NB4 (cell line): ENCODE results near the gene ASB14.

Experiments used
- DNase-seq: peaks from one replicate; pipeline ENCODE4 v3.0.0; 2010; ENCODE audit warnings: low read depth
- H3K4me3 ChIP-seq: one replicate; pipeline ENCODE4 v1.5.1; 2011; ENCODE audit warnings: mild to moderate bottlenecking, low read depth, low read length, moderate library complexity
- MAX ChIP-seq: IDR thresholded peaks from 2 replicates; pipeline ENCODE4 v1.6.1; 2011; ENCODE audit warnings: low read depth, low read length
- MYC ChIP-seq: IDR thresholded peaks from 2 replicates; pipeline ENCODE4 v1.6.1; 2011; ENCODE audit warnings: low read depth, low read length
- POLR2A ChIP-seq: IDR thresholded peaks from 2 replicates; pipeline ENCODE4 v1.6.1; 2011; ENCODE audit warnings: mild to moderate bottlenecking; ENCODE audit not compliant: insufficient read length; ENCODE audit errors: extremely low read depth
- TF ChIP-seq, protein P1 (sequence below): IDR thresholded peaks from one replicate; pipeline ENCODE4 v1.5.1; 2012; ENCODE audit warnings: low read depth, low read length

ASB14 gene

DNA sequence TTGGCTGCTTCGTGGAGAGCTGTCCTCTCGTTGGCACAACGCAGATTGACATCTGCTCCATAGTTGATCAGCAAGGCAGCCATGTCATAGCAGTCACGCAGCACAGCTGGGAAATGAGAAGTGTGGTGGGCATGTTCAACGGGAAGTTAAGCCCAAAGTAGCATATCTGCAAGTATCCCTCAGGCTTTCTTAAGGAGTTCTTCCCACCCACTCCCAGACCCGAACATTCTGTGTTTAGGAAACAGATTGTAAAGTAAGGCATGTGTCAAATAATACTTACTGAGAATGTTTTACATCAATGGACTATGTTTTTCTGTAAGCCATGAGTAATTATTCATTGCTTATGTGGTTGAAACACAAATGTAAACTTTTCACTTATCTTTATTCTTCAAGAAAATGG is 9.2 kb downstream of the ASB14 start:
- H3K4me3 ChIP-seq, result no peak overlapping the region
- no peak for TF ChIP-seq MAX
- TF ChIP-seq, protein P1, sequence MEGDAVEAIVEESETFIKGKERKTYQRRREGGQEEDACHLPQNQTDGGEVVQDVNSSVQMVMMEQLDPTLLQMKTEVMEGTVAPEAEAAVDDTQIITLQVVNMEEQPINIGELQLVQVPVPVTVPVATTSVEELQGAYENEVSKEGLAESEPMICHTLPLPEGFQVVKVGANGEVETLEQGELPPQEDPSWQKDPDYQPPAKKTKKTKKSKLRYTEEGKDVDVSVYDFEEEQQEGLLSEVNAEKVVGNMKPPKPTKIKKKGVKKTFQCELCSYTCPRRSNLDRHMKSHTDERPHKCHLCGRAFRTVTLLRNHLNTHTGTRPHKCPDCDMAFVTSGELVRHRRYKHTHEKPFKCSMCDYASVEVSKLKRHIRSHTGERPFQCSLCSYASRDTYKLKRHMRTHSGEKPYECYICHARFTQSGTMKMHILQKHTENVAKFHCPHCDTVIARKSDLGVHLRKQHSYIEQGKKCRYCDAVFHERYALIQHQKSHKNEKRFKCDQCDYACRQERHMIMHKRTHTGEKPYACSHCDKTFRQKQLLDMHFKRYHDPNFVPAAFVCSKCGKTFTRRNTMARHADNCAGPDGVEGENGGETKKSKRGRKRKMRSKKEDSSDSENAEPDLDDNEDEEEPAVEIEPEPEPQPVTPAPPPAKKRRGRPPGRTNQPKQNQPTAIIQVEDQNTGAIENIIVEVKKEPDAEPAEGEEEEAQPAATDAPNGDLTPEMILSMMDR, result no peak
- no peak for TF ChIP-seq POLR2A
- TF ChIP-seq MYC, result no peak
- no peak for DNase-seq

DNA sequence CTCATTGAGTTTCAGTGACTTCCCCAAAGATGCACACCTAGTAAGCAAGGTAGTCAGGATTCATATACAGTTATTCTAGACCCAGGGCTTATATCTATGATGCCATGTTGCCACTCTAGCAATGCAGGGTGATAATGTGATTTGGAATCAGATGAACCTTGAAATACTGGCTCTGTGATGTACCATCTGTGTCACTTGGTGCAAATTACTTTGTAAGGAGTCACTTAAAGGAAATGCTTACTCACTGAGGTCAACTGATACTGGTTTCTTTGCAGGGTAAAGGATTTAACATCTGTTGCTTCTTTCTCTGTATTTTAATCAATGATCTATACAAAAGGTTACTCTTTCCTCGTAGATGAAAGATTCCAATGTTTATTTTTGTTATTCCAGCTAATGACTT is 10.8 kb downstream of the ASB14 start:
- TF ChIP-seq MAX, result no peak
- TF ChIP-seq, protein P1, result no peak
- DNase-seq, result peak; percentile 19
- H3K4me3 ChIP-seq, result no peak overlapping the region

DNA sequence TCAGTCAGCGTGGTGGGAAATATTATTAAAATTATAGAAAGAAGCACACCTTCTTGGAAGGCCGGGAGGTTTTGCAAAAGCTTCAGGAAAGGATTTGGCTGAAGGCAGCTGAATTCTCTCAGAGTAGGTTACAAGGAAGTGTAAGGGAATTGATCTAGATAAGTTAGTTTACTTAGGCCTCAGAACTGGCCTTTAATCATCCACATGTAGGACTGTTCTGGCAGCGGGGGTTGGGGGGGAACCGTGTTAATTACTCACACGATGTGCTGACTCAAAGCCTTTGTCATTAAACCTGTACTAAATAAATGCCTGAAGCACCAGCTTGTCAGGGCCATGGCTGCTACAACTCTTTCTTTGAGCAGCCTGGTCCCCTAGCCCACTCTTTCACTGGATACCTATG is 12.8 kb downstream of the ASB14 start:
- no peak for DNase-seq
- TF ChIP-seq POLR2A (no peak), MYC (no peak)
- H3K4me3 ChIP-seq, result no peak overlapping the region

- TF ChIP-seq MYC, result no peak
- TF ChIP-seq MAX, result no peak
- no peak for TF ChIP-seq POLR2A
- no peak for DNase-seq
- no peak overlapping the region for H3K4me3 ChIP-seq
Measured at GRCh38 chr3:57278237-57278636, 14.2 kb downstream of the ASB14 start.

- DNase-seq, result no peak
- TF ChIP-seq POLR2A, result no peak
- TF ChIP-seq, protein P1, result no peak
- TF ChIP-seq MAX, result no peak
- TF ChIP-seq MYC, result no peak
- H3K4me3 ChIP-seq, result no peak overlapping the region
Measured at GRCh38 chr3:57275393-57275792, 17.1 kb downstream of the ASB14 start.

GRCh38 chr3:57274845-57275244 is 17.6 kb downstream of the ASB14 start:
- no peak overlapping the region for H3K4me3 ChIP-seq
- TF ChIP-seq POLR2A (no peak), MYC (no peak), MAX (no peak)
- TF ChIP-seq, protein P1, result no peak
- no peak for DNase-seq

DNA sequence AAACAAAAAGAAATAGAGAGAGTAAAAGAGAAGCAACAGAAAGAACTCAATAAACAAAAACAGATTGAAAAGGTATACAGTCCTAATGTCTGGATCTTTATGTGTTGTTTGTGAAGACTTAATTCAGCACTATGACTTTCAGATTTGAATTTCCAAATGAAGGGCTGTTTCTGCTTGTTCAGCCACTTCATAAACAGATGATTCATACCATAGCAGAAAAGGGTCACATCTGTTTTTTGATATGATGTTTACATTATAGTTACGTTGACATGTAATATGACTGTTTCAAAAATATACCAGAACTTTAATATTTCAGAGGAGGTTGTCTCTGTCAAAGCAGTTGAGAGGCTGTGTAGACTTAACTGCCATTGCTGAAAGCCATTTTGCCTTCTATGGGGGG is 24.1 kb downstream of the ASB14 start:
- no peak for DNase-seq
- TF ChIP-seq, protein P1, result no peak
- TF ChIP-seq MYC (no peak), POLR2A (no peak), MAX (no peak)
- no peak overlapping the region for H3K4me3 ChIP-seq
